Choroid plexus epithelial cell (primary cell): ENCODE results near the gene NME4.
"Not testable (repeated sequence)": the region's sequence is repeated elsewhere in the genome, so short reads cannot be mapped to it uniquely, and the experiment has no call there.

ENCODE experiments used
- DNase-seq: peaks from one replicate; pipeline ENCODE4 v3.0.0-alpha.2; 2010; ENCODE audit warnings: low read depth
- H3K4me3 ChIP-seq: 2 replicates; pipeline ENCODE4 v1.5.1; 2011; ENCODE audit warnings: low read depth, mild to moderate bottlenecking, control low read depth, low read length, moderate library complexity
- CTCF ChIP-seq: conservative IDR thresholded peaks from 2 replicates; pipeline ENCODE4 v1.5.1; 2011; ENCODE audit warnings: low read depth, mild to moderate bottlenecking, control low read depth, inconsistent platforms, low read length, moderate library complexity

Gene NME4

GRCh38 chr16:360698-361336, 36.2 kb upstream of the NME4 start:
- DNase-seq: no peak
- TF ChIP-seq CTCF: no peak
- no peak overlapping the region for H3K4me3 ChIP-seq

DNA sequence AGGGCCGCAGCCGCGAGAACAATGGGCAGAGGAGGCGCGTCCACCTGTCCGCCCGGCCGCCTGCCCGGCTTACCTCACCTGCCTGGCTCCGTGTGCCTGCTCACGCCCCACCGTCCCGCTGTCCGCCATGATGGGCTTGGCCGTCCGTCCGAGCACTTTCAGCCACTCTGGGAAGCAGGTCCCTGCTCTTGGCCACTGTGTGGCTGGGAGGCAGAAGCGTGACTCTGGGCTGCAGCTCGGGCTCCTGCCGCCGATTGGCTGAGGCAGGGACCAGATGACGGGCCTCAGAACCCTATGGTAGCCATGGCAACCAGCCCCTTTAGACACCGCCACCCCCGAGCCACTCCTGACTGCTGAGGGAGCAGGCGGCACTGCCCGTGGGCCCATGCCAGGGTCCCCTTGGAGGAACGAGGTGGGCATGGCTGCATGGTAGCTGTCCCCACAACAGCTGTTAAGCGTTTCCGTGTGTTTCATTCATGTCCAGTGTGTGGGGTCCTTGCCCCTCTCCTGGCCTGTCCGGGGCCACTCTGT, 35.6 kb upstream of the NME4 start:
- no peak for TF ChIP-seq CTCF
- H3K4me3 ChIP-seq: no peak overlapping the region
- DNase-seq: no peak

DNA sequence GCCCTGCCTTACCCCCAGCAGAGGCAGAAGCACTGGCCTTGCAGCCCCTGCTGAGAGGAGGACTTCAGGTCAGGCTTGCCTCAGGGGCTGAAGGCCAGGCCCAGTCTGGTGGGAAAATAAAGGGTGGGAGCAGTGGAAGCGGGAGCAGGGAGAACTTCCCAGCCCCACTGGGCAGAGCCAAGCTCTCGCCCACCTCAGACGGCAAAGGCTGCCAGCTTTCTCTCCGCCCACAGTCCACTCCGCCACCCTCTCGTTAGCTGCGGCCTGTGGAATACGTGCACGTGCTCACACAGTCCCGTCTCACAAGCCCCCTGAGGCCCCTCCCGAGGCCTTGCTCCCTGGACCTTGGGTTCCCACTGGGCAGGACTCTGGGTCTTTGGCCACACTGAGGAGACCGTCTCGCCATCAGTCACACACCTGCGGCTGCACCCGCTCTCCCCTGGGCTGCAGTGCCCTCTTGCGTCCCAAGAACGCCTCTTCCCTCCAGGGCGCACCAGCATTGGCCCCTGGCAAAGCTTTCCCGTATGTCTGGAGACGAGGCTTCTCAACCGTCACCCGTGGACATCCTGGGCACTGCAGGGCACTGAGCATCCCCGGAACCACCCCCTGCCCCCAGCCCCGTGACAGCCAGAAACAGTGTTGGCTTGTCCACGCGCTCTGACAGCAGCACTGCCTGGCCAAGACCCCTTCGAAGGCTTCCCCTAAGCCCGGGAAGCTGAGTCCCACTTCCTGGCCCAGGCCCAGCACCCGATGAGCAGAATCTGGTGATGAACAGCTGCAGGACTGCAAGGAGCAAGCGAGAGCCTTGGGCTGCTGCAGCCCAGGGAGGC, 34.9 kb upstream of the NME4 start:
- no peak overlapping the region for H3K4me3 ChIP-seq
- DNase-seq: peak; percentile 80
- TF ChIP-seq CTCF: peak; percentile 85

GRCh38 chr16:362702-362999, 34.3 kb upstream of the NME4 start:
- H3K4me3 ChIP-seq, DNase-seq: not testable (repeated sequence)

DNA sequence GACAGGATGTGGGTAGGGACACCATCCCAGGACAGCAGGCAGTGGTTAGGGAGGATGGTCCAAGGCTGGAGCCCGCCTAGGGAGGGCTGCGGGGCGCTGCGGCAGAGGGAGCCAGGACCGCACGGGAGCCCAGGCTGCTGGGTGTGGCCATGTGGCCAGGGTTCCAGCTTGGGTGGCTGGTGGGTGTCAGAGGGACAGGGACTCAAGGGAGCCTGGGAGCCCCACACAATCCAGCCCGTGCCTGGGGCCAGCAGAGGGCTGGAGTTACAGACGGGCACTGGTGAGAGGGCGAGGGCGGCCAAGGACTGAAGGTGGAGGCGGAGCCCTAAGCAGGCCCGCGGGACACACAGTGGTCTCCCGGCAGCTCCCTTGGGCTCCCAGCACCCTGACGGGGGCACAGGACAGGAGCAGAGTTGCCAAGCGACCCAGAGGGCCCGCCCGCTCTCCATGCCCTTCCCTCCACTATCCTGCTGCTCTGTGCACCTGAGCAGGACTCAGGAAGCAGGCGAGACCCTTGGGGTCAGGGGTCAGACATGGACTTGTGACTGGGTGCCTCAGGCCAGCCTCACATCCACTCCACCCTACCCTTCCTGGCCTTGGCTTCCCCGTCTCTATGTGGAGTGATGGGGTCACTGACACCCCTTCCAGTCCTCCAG, 33.8 kb upstream of the NME4 start:
- no peak overlapping the region for H3K4me3 ChIP-seq
- DNase-seq: no peak
- no peak for TF ChIP-seq CTCF

DNA sequence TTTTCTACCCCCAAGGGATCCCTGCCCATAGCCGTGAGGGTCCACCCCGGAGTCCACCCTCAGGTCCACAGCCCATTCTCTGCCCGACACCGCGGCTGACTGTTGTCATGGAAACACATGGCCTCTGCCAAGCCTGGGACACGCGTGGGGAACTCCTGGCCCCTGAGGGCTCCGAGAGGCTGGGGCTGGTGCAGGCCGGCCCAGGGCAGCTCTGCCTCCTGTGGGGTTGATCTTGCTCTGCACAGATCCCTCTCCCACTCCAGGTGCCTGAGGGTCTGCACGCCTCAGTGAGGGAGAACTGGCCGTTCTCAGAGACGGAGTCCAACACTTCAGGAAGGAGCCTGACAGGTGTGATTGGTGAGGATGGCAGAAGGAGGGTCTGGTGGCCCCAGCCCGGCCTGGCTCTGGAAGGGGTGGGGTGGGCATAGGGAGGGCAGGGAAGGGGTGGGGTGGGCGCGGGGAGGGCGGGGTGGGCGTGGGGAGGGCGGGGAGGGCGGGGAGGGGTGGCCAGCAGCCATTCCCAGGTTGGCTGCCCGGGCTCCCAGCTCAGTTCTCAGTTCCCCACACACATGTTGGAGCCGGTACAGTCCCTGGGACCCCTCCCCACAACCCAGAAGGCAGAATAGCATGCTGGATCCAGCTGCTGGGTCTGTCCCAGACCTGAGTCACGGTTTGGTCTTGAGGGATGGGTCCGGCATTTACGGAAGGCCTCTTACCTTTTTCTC, 33.1 kb upstream of the NME4 start:
- no peak overlapping the region for H3K4me3 ChIP-seq
- DNase-seq: no peak
- TF ChIP-seq CTCF: no peak
